Measurements from ENCODE around the gene CDHR3.
"Not testable (repeated sequence)": the region's sequence is repeated elsewhere in the genome, so short reads cannot be mapped to it uniquely, and the experiment has no call there.

The CDHR3 gene

DNA sequence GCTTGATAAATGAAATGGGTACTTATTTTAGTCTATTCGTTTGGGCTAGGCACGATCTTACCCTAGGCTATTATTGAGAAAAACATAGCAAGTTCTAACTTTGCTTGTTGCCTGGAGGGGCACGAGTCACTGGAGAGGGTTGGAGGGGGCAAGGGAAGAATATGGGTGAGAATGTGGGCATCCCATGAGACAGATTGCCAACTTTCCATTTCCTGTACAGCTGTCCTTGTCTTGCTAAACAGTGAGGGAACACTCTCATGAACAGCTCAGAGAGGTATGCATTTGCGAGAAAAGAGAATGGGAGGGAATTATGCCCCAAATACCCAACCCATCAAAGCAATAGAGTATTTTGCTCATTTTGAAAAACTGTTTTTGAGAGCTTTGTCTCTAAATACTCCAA lies 9.2 kb downstream of the CDHR3 start:
- no peak for DNase-seq

DNA sequence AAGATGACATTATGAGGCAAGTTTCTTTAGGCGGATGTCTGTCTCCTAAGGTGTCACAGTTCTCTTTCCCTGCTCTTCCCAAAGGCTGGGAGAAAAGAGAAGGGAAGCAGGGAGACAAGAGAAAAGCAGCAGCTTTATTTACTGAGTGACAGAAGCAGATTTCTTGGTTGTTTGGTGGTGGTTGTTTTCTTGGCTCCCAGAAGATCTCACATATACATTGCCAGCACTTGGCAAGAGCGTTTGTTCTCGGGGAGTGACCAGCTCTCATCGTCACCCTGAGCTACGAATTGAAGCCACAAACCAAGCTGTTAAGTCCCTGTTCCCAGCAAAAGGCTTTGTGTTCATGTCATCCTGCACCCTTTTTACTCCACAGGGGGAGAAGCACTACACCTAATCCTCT lies 11.4 kb downstream of the CDHR3 start:
- no peak for DNase-seq

DNA sequence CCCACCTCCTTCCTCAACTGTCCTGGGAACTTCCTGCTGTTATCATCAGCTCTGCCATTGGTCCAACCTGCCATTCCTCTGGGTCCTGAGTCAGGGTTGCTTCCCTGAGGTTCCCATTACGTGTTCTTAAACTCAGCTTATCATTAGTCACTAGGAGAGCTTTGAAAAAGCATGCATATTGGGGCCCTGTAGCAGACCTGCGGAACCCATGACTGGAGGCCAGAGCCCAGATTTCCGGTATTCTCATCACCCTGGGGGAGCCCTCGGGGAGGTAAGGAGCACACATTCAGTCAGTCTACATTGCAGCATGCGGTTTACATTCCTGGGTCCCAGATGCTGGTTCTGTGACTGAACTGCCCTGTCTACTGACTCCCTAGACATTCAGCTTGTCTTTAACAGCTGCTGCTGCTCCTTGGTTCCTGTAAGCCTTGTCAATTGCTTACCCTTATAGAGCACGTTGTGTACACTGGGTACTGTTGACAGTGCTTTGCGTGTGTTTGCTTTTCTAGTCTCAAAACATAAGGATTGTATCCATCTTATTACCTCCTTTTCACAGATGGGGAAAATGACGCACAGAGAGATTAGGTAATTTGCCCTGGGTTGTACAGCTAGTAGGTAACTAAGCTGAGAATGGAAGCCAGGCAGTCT lies 12.8 kb downstream of the CDHR3 start:
- DNase-seq: no peak

DNA sequence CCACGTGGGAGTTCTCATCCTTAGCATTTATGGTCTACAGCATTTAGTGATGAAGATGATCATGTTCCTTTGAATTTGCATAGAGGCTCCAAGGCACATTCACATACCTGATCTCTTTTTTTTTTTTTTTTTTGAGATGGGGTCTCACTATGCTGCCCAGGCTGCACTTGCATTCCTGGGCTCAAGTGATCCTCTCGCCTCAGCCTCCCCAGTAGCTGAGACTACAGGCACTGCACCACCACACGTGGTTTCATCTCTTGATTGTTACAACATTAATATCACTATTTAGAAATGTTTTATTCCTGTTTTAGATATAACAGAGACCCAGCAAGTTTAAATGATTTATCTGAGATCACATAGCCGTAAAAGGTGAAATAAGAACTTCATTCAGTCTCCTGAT lies 13.8 kb downstream of the CDHR3 start:
- DNase-seq: no peak

DNA sequence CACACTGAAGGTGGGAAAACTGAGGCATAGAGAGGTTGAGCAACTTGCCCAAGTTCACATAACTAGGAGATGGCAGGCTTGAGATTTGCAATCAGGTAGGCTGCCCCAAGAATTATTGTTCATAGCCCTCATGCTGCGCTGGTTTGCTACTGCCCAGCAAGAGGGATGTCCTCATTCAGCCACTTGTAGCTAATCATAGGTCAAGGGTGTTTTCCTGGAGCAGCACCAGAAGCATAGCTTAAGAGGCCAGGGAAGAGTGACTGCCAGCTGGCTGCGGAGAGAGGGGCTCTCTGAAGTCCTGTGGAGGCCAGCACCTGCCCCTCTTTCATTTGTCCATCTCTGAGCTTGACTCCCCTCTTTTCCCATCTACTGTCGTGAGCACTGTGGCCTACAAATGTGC lies 15.0 kb downstream of the CDHR3 start:
- DNase-seq: no peak

DNA sequence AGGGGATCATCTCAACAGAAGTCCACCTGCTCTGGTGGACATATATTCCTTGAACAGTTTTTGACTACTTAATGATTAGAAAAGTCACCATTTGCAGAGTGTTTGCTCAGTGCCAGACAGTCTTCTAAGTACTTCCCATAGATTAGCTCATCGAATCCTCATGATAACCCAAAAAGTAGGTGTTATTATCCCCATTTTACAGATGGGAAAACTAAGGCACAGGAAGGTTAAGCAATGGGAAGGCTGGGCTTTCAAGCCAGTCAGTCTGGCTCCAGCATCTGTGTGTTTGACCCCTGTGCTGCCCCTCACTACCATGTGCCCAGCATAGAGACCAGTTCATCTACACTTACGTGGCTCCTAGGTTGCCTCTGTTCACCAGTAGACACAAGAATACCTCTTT lies 15.9 kb downstream of the CDHR3 start:
- DNase-seq: no peak

DNA sequence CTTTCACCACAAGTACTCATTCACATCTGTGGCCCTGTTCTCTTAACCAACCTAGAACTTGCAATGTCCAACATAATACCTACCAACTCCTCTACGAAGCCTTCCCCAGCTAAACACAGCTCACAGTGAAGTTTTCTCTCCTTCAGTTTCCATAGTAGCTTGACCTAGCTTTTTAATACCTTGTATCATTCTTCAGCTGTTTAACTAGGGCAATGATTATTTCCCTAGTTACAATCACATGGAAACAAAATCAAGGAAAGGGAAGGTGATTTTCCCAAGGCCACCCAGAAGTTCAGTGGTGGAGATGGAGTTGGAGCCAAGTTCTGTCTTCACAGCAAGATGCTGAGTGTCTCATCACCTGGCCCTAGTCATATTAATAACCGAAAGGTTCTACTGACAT lies 16.3 kb downstream of the CDHR3 start:
- no peak for DNase-seq

DNA sequence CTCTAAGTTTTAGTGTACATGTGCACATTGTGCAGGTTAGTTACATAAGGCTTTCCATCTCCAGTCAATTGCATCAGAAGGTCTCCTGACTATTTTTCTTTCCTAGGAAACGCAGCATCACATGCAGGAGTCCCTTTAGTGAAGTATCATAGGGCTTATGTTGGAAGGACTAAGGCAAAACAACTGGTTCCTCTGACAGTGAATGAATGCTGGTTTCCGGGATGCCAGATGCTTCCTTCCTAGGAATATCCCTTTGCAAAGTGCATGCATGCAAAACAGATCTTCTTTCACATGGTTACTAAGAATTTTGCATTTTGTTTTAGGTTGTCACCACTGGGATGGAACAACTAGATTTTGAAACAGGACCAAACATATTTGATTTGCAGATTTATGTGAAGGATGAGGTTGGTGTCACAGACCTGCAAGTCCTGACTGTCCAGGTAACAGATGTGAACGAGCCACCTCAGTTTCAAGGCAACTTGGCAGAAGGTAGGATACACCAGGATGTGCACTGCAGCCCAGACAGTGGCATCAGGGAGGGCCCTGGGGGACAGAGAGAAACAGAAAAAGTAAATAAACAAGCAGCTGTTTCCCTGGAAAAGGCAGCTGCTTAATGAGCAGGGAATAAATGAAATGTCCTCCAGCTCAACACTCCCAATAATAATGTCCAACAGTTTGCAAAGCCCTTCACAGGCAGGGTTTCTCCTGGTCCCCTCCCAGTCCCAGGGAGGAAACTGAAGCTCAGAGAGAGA lies 17.8 kb downstream of the CDHR3 start:
- no peak for DNase-seq

DNA sequence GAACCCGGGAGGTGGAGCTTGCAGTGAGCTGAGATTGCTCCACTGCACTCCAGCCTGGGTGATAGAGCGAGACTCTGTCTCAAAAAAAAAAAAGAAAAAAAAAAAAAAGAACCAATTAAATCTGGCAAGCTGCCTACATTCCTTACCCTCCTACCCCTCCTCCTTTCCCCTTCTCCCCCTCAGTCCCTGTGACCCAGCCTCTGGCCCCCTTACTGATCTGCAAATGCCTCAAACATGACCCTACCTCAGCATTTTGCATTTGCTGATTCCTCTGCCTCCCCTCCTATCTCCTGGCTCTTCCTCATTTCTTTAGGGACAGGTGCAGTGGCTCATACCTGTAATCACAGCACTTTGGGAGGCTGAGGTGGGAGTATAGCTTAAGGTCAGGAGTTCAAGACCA lies 19.3 kb downstream of the CDHR3 start:
- DNase-seq: no peak

DNA sequence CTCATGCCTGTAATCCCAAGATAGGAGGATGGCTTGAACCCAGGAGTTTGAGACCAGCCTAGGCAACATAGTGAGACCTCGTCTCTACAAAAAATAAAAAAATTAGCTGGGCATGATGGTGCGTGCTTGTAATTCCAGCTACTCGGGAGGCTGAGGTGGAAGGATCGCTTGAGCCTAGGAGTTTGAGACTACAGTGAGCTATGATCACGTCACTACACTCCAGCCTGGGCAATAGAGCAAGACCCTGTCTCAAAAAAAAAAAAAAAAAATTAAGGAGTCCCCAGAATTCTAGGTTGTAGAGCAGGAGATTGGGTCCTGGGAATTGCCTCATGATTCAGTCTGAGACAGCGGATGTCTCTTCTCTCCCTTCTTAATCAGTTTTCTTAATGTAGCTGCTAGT lies 21.7 kb downstream of the CDHR3 start:
- DNase-seq: not testable (repeated sequence)

DNA sequence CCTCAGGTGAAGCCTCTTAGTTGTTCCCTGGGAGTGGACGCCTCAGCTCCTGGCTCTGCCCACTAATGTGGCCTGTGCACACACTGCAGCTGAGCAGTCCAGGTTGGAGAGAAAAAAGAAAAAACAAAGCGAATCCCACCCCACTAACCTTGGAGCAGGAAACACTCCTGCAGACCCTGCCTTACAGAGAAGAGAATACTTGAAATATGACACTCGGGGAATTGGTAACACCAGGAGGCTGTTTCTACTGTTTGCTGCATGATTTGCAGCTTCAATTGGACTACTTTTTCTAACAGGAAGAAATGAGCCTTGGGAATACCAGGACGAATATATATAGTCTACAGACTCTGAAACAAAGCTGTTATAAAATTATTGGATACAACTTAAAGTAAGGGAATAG lies 22.2 kb downstream of the CDHR3 start:
- no peak for DNase-seq

DNA sequence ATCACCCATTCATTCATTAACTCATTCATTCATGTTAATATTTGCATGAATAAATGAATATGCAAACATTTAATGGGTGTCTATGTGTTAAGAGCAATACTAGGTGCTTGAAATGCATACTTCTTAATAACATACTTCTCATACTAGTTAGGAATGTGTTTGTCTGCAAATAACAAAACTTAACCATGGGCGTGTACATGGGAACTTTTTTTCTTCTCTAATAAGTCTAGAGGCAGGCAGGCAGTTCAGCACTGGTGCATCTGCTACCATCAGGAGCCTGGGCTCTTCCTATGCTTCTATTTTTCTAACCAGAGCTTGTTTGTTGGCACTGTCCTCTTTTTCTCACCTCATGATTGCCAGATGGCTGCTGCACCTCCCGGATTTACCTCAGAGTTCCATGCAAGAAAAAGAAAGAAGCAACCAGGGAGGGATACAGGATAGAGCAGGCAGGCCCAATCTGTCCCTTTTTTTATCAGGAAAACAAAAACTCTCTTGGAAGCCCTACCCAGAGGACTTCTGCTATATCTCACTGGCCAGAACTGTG lies 22.7 kb downstream of the CDHR3 start:
- DNase-seq: no peak

DNA sequence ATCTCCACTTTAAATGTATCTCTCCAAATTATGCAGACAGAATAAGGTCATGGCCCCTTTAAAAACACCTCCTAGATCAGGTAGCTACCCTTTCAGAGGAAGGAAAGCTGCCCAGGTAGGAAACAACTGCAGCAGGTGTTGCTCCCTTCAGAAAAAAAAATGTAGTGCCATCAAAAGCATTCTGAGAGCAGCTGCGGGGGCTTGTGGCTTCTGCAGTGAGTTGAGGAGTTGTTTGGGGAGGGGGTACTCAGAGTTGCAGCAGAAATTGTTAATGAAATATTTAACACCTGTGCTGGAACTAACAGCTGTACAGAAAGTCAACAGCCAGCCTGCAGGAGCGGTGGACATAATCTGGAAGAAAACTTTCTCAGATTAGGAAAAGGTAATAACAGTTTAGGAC lies 24.0 kb downstream of the CDHR3 start:
- DNase-seq: no peak

DNA sequence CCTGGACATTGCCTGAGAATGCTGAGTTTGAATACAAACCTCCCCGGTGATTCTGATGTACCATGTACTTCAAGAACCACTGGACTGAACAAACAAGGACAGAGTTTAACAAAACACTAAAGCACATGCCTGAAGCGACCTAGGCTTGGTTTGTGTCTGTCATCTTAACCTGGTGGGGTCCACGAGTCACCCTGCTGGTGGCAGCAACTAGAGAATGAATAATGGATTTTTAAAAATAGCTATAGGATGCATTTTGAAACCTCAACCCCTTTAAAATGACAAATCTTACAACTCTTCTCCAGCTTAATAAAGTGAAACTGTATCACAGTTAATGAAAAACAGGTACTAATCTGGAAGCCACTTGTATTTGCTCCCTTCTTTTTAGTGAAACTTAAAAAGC lies 25.2 kb downstream of the CDHR3 start:
- DNase-seq: no peak

DNA sequence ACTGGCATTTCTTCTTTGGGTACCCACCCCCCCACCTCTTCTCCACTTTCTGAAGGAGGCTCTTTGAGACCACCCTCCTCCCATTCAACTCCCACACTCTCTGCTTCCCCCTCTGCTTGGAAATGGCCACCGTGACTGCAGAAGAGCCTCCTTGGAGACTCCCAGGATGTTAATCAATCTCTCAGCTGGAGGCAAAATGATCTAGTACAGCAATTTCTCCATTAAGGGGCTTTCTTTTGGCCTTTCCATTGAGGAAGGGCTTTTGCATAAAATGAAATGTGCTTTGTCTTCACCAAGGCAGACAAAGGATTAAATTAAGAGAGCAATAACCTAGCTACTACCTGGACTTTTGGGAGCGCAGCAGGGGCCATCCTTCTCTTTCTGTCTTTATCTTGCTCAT lies 26.1 kb downstream of the CDHR3 start:
- DNase-seq: no peak

DNA sequence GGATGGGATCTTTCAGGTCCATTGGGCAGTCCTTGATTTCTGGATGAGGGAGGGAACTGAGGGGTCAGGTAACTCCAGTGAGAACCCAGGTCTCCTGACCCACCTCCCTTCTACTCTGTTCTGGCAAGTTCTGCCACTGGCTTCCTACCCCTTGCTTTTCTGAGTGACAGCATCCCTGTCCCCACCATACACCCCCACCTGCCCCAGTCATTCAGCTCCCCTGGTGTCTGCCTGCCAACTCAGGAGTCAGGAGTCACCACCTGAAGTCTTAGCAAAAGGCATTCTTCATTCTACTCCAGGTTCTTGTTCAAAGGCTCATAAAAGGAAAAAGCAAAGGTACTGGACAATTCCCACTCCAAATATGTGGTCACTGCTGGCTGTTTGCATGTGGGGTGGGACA lies 26.6 kb downstream of the CDHR3 start:
- no peak for DNase-seq

DNA sequence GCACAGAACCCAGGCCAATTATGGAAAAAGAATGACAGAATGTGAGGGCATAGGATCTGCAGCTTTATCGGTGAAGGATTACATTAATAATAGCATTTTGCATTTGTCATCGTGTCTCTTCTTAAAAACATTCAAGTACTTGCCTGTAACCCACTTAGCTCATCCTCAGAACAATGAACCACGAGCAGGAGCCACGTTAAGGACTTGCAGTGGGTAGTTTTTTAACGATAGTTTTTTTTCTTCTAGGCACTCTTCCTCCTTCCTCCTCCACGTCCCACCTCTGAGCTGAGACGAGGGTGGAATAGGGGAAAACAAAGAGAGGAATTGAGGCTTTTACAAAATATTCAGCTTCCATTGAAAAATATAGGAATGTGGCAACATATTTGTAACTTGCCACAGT lies 27.1 kb downstream of the CDHR3 start:
- no peak for DNase-seq

DNA sequence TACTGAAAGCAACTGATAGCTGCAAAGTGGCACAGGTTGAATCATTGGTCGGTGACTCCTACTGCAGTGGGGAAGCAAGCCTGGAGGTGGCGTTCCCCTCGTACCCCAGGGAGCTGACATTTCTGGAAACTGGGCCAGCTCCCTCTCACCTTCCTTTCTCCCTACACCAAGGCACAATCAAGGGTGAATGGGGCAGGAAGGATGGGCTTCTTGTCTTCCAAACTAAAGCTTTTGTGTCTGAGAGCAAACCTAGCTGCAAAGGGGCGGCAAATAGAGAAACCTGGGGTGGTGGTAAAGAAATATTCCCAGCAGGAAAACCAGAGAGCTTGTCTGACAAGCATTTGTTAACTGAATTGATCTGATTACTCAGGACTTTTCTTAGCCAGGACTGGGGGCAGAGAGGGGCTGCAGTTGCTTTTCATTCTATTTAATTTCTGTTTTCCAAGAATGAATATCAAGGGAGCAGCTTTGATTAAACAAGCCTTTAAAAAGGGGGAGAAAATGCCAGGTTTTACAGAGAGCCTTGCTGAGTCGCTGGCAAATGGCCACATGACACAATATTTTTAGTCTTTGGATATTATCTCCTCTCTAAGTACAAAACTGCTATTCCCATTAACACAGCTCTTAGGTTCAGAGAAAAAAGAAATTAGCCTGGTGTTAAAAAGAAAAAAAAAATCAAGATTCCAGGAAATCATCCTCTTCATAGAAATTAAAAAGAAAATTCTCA lies 27.8 kb downstream of the CDHR3 start:
- no peak for DNase-seq

DNA sequence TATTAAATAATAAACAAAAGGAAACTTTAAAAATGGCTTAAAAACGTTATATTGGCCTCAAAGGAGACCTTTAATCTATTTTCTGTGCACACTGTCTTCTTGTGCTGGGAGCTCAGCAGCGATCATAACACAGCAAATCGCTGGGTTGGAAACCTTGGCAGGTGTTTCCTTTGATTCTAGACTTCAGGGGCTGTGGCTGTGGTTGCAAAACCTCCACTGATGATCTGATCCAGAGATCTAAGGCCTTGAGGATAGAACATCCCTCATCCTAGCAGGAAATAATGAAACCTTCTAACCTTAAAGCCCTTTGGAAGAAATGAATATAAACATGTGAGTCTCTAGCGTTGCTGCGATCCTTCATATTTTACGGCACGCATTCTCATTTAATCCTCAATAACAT lies 29.8 kb downstream of the CDHR3 start:
- no peak for DNase-seq

DNA sequence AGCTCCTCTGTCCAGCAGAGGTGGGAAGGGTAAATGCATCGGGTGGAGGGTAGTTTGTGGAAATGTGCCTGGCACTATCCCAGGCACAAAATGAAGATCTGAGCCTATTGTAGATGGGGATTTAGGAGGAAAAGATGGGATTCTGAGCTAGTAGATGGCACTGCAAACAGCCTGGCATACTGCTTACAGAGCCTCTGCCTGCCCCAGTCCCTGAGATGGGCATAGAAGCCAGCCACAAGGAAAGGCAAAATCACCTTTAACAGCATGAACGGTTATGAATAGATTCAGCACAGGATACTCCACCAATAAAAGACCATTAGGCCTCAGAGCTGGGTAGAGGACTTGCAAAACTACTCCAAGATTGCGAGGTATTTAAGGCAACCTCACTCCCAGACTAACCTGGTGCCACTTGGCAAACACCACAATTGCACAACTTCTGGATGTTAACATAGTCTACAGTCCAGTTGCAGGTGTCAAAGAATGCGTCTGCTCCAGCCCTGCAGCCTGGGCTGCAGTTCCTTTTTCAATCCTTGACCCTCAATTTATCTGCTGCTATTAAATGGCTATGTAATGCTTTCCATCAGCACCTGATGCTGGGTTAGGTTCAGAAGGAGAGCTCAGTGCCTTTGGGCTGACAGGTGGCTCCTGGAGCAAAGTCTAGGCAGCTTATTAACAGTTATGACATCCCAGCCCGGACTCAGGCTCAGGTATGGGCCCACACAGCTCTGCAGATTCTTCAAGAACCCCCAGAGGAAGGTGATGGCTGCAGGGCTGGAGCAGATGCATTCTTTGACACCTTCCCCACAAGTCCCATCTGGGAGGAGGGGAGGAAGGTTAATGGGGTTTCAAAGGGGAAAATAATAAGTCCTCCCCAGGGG lies 34.0 kb downstream of the CDHR3 start:
- DNase-seq: no peak

DNA sequence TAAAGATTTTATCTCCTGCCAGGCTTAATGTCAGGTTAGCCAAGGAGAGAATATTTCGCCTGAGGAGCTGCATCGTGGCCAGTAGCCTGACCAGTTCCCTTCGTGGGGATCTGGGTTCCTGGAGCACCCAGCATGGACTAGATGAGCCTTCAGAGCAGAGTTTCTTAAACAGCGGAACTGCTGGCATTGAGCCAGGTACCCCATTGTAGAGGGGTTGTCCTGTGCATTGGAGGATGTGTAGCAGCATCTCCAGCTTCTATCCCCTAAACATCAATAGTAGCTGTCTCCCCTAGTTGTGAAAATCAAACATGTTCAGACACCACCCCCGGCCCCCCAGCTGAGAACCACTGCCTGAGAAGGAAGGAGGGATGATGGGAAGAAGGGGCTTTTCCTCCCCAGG lies 36.2 kb downstream of the CDHR3 start:
- DNase-seq: no peak

DNA sequence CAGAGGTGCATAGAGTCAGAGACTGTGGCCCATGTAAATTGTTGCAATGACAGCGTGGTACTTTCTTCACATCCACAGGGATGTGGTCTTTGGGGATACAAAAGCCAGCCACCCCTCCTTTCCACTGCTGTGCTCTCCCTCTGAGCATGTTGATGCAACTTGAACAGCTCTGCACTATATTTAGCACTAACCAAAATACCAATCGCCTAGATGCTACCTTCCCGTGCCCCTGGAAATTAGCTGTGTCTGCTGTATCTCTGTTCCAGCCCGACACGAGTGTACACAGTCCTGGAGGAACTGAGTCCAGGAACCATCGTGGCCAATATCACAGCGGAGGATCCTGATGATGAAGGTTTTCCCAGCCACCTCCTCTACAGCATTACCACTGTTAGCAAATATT lies 38.1 kb downstream of the CDHR3 start:
- DNase-seq: no peak

DNA sequence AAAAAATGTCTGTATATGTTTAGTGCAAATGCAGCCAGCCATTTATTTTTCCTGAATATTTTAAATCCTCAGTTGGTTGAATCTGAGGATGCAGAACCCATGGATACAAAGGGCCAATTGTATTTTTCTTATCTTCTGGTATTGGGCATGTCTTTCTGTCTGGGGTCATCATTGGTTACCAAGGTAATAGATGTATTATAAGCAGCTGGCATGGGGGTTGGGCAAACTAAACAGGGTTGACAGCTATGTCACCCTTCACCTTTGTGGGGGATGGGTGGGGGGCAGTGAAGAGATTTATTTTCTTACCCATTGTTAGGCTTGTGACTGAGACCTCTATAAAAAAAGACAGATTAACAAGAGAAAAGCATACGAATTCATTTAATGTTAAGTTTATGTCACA lies 38.8 kb downstream of the CDHR3 start:
- DNase-seq: no peak

All from T-helper 9 cell (primary cell).